Measurements from ENCODE around the gene HAUS7.

DNA sequence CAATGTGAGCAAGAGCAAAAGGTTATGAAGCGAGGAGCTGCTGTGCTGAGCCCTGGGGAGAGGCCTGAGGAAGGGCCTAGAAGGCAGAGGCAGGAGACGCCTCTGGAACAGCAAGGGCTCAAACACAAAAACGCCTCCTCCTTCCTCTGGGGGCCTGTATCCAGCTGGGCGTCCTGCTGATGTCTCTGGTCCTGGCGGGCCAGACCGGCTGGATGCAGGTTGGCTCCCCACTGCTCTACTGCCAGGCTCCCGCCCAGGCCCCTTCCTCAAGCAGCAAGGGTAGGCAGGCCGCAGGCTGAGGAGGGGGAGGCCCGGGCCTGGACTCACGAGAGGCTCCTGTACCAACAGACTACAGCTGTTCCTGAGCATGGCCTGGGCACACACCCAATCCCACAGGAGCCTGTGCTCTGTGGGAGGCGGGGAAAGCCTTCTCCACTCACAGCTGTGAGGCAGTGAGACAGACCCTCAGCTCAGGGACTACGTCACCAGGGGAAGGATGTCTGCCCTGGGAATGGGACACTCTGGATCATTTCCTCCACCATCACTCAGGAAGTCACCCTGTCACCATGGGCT lies 2.3 kb downstream of the HAUS7 start:
- TF ChIP-seq, protein P1, sequence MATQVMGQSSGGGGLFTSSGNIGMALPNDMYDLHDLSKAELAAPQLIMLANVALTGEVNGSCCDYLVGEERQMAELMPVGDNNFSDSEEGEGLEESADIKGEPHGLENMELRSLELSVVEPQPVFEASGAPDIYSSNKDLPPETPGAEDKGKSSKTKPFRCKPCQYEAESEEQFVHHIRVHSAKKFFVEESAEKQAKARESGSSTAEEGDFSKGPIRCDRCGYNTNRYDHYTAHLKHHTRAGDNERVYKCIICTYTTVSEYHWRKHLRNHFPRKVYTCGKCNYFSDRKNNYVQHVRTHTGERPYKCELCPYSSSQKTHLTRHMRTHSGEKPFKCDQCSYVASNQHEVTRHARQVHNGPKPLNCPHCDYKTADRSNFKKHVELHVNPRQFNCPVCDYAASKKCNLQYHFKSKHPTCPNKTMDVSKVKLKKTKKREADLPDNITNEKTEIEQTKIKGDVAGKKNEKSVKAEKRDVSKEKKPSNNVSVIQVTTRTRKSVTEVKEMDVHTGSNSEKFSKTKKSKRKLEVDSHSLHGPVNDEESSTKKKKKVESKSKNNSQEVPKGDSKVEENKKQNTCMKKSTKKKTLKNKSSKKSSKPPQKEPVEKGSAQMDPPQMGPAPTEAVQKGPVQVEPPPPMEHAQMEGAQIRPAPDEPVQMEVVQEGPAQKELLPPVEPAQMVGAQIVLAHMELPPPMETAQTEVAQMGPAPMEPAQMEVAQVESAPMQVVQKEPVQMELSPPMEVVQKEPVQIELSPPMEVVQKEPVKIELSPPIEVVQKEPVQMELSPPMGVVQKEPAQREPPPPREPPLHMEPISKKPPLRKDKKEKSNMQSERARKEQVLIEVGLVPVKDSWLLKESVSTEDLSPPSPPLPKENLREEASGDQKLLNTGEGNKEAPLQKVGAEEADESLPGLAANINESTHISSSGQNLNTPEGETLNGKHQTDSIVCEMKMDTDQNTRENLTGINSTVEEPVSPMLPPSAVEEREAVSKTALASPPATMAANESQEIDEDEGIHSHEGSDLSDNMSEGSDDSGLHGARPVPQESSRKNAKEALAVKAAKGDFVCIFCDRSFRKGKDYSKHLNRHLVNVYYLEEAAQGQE (IDR thresholded peaks at IDR 0.05; ENCODE audit: borderline replicate concordance) = no peak
- TF ChIP-seq, protein P2, sequence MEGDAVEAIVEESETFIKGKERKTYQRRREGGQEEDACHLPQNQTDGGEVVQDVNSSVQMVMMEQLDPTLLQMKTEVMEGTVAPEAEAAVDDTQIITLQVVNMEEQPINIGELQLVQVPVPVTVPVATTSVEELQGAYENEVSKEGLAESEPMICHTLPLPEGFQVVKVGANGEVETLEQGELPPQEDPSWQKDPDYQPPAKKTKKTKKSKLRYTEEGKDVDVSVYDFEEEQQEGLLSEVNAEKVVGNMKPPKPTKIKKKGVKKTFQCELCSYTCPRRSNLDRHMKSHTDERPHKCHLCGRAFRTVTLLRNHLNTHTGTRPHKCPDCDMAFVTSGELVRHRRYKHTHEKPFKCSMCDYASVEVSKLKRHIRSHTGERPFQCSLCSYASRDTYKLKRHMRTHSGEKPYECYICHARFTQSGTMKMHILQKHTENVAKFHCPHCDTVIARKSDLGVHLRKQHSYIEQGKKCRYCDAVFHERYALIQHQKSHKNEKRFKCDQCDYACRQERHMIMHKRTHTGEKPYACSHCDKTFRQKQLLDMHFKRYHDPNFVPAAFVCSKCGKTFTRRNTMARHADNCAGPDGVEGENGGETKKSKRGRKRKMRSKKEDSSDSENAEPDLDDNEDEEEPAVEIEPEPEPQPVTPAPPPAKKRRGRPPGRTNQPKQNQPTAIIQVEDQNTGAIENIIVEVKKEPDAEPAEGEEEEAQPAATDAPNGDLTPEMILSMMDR (IDR thresholded peaks at IDR 0.05; ENCODE audit: poor library complexity, severe bottlenecking) = no peak
- no peak for TF ChIP-seq EP300 (conservative IDR thresholded peaks at IDR 0.05; ENCODE audit: poor library complexity, severe bottlenecking)
- no peak for TF ChIP-seq EZH2 (IDR thresholded peaks at IDR 0.05; ENCODE audit: borderline replicate concordance, insufficient read depth, low read length, poor library complexity, severe bottlenecking)
- TF ChIP-seq TAF1 (IDR thresholded peaks at IDR 0.05; ENCODE audit: low read depth) = no peak

Data from neural cell (in vitro differentiated cells).